ENCODE results near the gene MBOAT7.

DNA sequence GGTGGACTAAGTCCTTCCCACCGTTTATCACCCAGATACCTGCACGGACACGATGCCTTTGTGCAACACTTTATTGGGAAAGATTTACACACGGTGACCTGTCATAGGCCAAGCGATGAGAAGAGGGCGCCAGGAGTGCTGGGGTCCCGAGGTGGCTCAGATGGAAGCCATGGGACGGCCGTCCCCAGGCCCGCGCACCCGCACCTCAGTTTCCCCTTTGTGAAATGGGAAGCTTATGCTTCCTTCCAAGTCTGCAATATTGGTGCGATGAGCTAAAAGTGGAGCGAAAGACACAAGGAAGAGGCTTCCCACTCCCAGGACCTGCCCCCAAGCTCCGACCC is 16.1 kb downstream of the MBOAT7 start:
- TF ChIP-seq POLR2A (IDR thresholded peaks at IDR 0.05; ENCODE audit: control extremely low read depth in 1 of 2, low read depth in 2 of 2, low read length in 2 of 2) (no peak), EP300 (IDR thresholded peaks at IDR 0.05; ENCODE audit: borderline replicate concordance in 1 of 2, low read depth in 2 of 2, low read length in 2 of 2) (no peak), YY1 (IDR thresholded peaks at IDR 0.05; ENCODE audit: low read depth, low read length) (no peak)
- TF ChIP-seq, protein P1, sequence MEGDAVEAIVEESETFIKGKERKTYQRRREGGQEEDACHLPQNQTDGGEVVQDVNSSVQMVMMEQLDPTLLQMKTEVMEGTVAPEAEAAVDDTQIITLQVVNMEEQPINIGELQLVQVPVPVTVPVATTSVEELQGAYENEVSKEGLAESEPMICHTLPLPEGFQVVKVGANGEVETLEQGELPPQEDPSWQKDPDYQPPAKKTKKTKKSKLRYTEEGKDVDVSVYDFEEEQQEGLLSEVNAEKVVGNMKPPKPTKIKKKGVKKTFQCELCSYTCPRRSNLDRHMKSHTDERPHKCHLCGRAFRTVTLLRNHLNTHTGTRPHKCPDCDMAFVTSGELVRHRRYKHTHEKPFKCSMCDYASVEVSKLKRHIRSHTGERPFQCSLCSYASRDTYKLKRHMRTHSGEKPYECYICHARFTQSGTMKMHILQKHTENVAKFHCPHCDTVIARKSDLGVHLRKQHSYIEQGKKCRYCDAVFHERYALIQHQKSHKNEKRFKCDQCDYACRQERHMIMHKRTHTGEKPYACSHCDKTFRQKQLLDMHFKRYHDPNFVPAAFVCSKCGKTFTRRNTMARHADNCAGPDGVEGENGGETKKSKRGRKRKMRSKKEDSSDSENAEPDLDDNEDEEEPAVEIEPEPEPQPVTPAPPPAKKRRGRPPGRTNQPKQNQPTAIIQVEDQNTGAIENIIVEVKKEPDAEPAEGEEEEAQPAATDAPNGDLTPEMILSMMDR (IDR thresholded peaks at IDR 0.05; ENCODE audit: control extremely low read depth in 1 of 3, insufficient read depth in 1 of 3, low read depth in 1 of 3, low read length in 3 of 3): no peak
